Osteocyte (in vitro differentiated cells): ENCODE results near the gene ZMYND10. TPM values are rescaled to one million over a fixed set of nuclear protein-coding genes. Genes with fewer than 3 reads are reported as not detected.

Source experiments
- DNase-seq: peaks from one replicate; pipeline ENCODE4 v3.0.0; 2021; ENCODE audit warnings: mixed read lengths; ENCODE audit not compliant: unreplicated experiment; ENCODE audit errors: extremely low spot score
- H3K27ac Mint-ChIP-seq: one replicate; pipeline ENCODE4 v1.8.0; 2021; ENCODE audit warnings: mild to moderate bottlenecking, mixed read lengths; ENCODE audit not compliant: unreplicated experiment
- H3K27me3 Mint-ChIP-seq: one replicate; pipeline ENCODE4 v1.8.0; 2021; ENCODE audit warnings: mixed read lengths; ENCODE audit not compliant: unreplicated experiment
- H3K36me3 Mint-ChIP-seq: one replicate; pipeline ENCODE4 v1.8.0; 2021; ENCODE audit warnings: mixed read lengths; ENCODE audit not compliant: unreplicated experiment
- H3K4me1 Mint-ChIP-seq: one replicate; pipeline ENCODE4 v1.8.0; 2021; ENCODE audit warnings: mixed read lengths; ENCODE audit not compliant: unreplicated experiment
- H3K4me3 Mint-ChIP-seq: one replicate; pipeline ENCODE4 v1.8.0; 2021; ENCODE audit warnings: mild to moderate bottlenecking, moderate library complexity, mixed read lengths; ENCODE audit not compliant: unreplicated experiment
- H3K9me3 Mint-ChIP-seq: one replicate; pipeline ENCODE4 v1.8.0; 2021; ENCODE audit warnings: mixed read lengths; ENCODE audit not compliant: unreplicated experiment
- long read RNA-seq: library from polyadenylated mRNA; unstranded; transcript quantifications from one replicate; pipeline ENCODE4 v2.0.0, GENCODE V29; 2021
- total RNA-seq: library from RNA; stranded (reverse); gene quantifications from 2 replicates; pipeline ENCODE4 v1.2.1, GENCODE V29; 2021
- TF ChIP-seq, protein P1 (sequence below): fragments of 200-600 bp; sonication (generic); IDR thresholded peaks from 2 replicates; pipeline ENCODE4 v1.5.0; 2021; ENCODE audit warnings: antibody characterized with exemption, mild to moderate bottlenecking, moderate library complexity

The ZMYND10 gene
- 0.50 and 1.6 TPM in 2 replicates for total RNA-seq
- long read RNA-seq, partial matches to known transcripts: 0 of 2 reads
- long read RNA-seq, other reads (novel, unspliced or antisense): 1 of 2 reads

GRCh38 chr3:50345586-50346234 lies at the start of gene ZMYND10:
ZMYND10 (minus strand) TSS chr3:50345732; CDS start chr3:50345579, 153 bp downstream.
- DNase-seq: peak; percentile 90
- Mint-ChIP-seq H3K27me3 (no peaks in the 10 kb centered on the region), H3K4me1 (peaks cover 19% of the 10 kb centered on the region), H3K36me3 (no peaks in the 10 kb centered on the region), H3K4me3 (peak within 1 kb of the TSS; percentile 64), H3K9me3 (no peaks in the 10 kb centered on the region), H3K27ac (no peak within 1 kb of the TSS)
- TF ChIP-seq, protein P1, sequence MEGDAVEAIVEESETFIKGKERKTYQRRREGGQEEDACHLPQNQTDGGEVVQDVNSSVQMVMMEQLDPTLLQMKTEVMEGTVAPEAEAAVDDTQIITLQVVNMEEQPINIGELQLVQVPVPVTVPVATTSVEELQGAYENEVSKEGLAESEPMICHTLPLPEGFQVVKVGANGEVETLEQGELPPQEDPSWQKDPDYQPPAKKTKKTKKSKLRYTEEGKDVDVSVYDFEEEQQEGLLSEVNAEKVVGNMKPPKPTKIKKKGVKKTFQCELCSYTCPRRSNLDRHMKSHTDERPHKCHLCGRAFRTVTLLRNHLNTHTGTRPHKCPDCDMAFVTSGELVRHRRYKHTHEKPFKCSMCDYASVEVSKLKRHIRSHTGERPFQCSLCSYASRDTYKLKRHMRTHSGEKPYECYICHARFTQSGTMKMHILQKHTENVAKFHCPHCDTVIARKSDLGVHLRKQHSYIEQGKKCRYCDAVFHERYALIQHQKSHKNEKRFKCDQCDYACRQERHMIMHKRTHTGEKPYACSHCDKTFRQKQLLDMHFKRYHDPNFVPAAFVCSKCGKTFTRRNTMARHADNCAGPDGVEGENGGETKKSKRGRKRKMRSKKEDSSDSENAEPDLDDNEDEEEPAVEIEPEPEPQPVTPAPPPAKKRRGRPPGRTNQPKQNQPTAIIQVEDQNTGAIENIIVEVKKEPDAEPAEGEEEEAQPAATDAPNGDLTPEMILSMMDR: no peak

DNA sequence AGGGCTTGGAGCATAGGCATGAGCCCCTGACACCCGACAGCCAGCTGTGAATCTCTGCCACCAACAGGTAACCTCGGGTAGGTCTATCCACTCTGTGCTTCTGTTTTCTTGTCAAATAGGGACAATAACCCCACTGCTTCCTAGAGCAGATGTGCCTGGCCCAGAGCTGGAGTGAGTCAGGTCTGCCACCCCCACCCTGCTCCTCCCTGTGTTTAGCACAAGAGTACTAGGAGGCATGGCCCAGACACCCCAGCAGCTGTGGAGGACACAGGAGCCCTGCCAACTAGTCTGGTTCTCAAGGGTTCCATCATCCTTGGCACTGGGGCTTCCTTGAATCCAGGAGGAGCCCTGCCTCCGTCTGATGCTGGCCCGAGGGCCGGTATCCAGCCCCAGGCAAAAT lies 47.5 kb upstream of the ZMYND10 start:
- Mint-ChIP-seq H3K27me3 (no peaks in the 10 kb centered on the region), H3K27ac (no peak overlapping the region), H3K9me3 (no peaks in the 10 kb centered on the region), H3K4me3 (no peak overlapping the region), H3K4me1 (no peaks in the 10 kb centered on the region), H3K36me3 (no peaks in the 10 kb centered on the region)
- TF ChIP-seq, protein P1: no peak
- no peak for DNase-seq

DNA sequence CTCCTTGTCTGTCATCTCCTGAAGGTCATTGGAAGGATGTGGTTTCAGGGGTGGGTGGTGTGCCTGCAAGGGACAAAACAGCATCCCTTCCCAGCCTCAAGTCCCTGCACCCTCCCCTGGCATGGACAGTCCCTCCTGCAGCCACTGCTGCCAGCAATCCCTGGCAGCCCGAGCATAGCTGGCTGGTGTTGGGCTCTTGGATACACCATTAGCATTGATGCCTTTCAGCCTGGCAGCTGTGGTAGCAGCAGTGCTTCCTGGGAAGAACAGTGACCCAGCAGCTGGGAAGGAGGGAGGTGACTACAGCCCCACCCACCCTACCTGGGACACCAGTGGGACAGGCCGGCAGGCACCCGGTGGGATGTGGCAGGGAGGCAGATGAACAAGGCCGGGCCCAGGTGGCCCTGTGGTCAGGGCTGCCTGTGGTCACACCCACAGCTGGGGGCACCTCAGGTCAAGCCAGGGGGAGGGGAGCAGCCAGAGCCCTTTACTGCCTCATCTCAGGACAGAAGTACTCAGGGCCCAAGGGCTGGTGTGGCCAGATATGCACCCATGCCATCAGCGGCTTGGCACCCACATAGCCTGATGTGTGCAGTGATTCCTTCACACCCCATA lies 46.7 kb upstream of the ZMYND10 start:
- Mint-ChIP-seq H3K9me3 (no peaks in the 10 kb centered on the region), H3K36me3 (no peaks in the 10 kb centered on the region), H3K27me3 (no peaks in the 10 kb centered on the region), H3K4me1 (no peaks in the 10 kb centered on the region), H3K27ac (no peak overlapping the region), H3K4me3 (no peak overlapping the region)
- TF ChIP-seq, protein P1: no peak
- no peak for DNase-seq

GRCh38 chr3:50390508-50391224 lies 45.1 kb upstream of the ZMYND10 start:
- Mint-ChIP-seq H3K4me3 (no peak overlapping the region), H3K4me1 (no peaks in the 10 kb centered on the region), H3K36me3 (no peaks in the 10 kb centered on the region), H3K9me3 (no peaks in the 10 kb centered on the region), H3K27ac (no peak overlapping the region), H3K27me3 (no peaks in the 10 kb centered on the region)
- DNase-seq: no peak
- TF ChIP-seq, protein P1: no peak

DNA sequence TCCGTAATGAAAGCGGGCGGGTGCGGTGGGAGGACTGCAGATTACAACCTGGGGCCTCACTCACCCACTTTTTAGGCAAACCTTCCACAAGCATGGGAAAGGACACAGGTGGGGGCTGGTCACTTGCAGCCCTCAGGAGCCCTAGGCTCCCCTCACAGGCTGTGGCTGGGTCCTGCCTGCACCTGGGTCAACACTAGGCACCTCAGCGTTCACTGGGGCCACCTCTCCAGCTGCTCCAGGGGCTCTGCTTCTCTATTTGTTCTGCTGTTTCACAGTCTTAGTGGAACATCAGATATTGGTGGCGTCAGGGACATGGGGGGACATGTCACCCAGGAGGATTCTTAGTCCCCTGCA lies 43.9 kb upstream of the ZMYND10 start:
- H3K27me3 Mint-ChIP-seq: no peaks in the 10 kb centered on the region
- H3K9me3 Mint-ChIP-seq: no peaks in the 10 kb centered on the region
- H3K36me3 Mint-ChIP-seq: no peaks in the 10 kb centered on the region
- no peak for DNase-seq
- H3K4me1 Mint-ChIP-seq: no peaks in the 10 kb centered on the region
- no peak overlapping the region for H3K4me3 Mint-ChIP-seq
- TF ChIP-seq, protein P1: no peak
- no peak overlapping the region for H3K27ac Mint-ChIP-seq
